ENCODE data around the gene LRRC8B.

GRCh38 chr1:89542345-89542744 is 17.7 kb downstream of the LRRC8B start:
- TF ChIP-seq CTCF (conservative IDR thresholded peaks at IDR 0.05 in 1 of 2, IDR thresholded peaks at IDR 0.05 in 1 of 2; ENCODE audit: low read depth in 1 of 2, low read length in 2 of 2) (no peak), EZH2 (IDR thresholded peaks at IDR 0.05; ENCODE audit: low read length, missing control alignments) (no peak)

Measured in fibroblast of lung (primary cell).